Mesendoderm (in vitro differentiated cells): Measurements from ENCODE around the gene AXIN2.

Source experiments
- DNase-seq: peaks from one replicate; pipeline ENCODE4 v3.0.0; 2013
- H2AK5ac ChIP-seq: 2 replicates; pipeline ENCODE4 v1.6.1; 2013; ENCODE audit warnings: low read length, inconsistent platforms
- H2BK120ac ChIP-seq: 2 replicates; pipeline ENCODE4 v1.6.1; 2013; ENCODE audit warnings: low read depth, mild to moderate bottlenecking, low read length, moderate library complexity, mixed read lengths
- H2BK15ac ChIP-seq: replicated peaks from 2 replicates; pipeline ENCODE4 v1.6.1; 2013; ENCODE audit warnings: low read depth, mild to moderate bottlenecking, moderate library complexity
- H2BK5ac ChIP-seq: 2 replicates; pipeline ENCODE4 v1.6.1; 2013; ENCODE audit warnings: low read length, inconsistent platforms
- H3K18ac ChIP-seq: 2 replicates; pipeline ENCODE4 v1.6.1; 2013; ENCODE audit warnings: mild to moderate bottlenecking, low read length, mixed read lengths
- H3K23ac ChIP-seq: one replicate; pipeline ENCODE4 v1.6.1; 2013; ENCODE audit warnings: low read length
- H3K27ac ChIP-seq: 2 replicates; pipeline ENCODE4 v1.5.1; 2013; ENCODE audit warnings: low read depth, mild to moderate bottlenecking, inconsistent platforms, low read length, moderate library complexity
- H3K27me3 ChIP-seq: 2 replicates; pipeline ENCODE4 v1.6.1; 2013; ENCODE audit warnings: low read length, control low read depth, mild to moderate bottlenecking, inconsistent platforms; ENCODE audit not compliant: insufficient read depth, poor library complexity
- H3K36me3 ChIP-seq: 2 replicates; pipeline ENCODE4 v1.6.1; 2013; ENCODE audit warnings: low read length, inconsistent platforms; ENCODE audit not compliant: control insufficient read depth, insufficient read depth
- H3K4ac ChIP-seq: one replicate; pipeline ENCODE4 v1.6.1; 2013; ENCODE audit warnings: low read depth, mild to moderate bottlenecking, low read length, moderate library complexity
- H3K4me1 ChIP-seq: 2 replicates; pipeline ENCODE4 v1.6.1; 2013; ENCODE audit warnings: low read depth, low read length, inconsistent platforms; ENCODE audit not compliant: control insufficient read depth
- H3K4me2 ChIP-seq: 2 replicates; pipeline ENCODE4 v1.6.1; 2013; ENCODE audit warnings: low read length
- H3K4me3 ChIP-seq: 2 replicates; pipeline ENCODE4 v1.5.1; 2013; ENCODE audit warnings: mild to moderate bottlenecking, low read length
- H3K56ac ChIP-seq: one replicate; pipeline ENCODE4 v1.6.1; 2013; ENCODE audit warnings: low read length
- H3K79me1 ChIP-seq: 2 replicates; pipeline ENCODE4 v1.6.1; 2013; ENCODE audit warnings: low read length, inconsistent platforms
- H3K79me2 ChIP-seq: 2 replicates; pipeline ENCODE4 v1.6.1; 2013; ENCODE audit warnings: mild to moderate bottlenecking, low read length; ENCODE audit not compliant: control insufficient read depth, insufficient read depth
- H3K9ac ChIP-seq: 2 replicates; pipeline ENCODE4 v1.6.1; 2013; ENCODE audit warnings: low read length, inconsistent platforms
- H4K5ac ChIP-seq: one replicate; pipeline ENCODE4 v1.6.1; 2013; ENCODE audit warnings: low read length
- H4K8ac ChIP-seq: one replicate; pipeline ENCODE4 v1.6.1; 2013; ENCODE audit warnings: low read depth, mild to moderate bottlenecking, control low read depth, low read length, moderate library complexity
- WGBS: extraction: QIAGEN DNeasy Blood & Tissue Kit; methylation state at CpG from one replicate; pipeline ENCODE4 v1.1.7; 2013; ENCODE audit warnings: low lambda C conversion rate, missing lambda C conversion rate; ENCODE audit not compliant: insufficient coverage; ENCODE audit errors: extremely low coverage; 5-methylcytosine and 5-hydroxymethylcytosine counted together

Gene AXIN2

DNA sequence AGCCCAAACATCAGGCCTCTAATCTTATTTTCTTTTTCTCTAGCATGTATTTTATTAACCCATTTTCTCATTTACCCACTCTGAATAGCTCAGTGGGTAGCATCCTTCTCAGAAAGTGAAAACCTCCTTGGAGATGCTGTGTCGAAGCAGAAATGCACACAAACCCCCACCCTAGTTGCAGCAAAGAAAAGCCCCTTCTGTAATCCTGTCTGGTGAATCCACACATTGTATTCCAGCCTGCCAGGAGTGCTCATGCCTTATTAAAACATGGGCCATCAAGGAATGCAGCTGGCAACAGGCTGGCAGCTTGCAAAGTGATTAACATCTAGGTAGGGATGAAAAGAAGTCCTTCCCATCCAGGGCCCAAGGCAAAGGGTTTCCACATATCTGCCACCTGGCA lies 39.7 kb upstream of the AXIN2 start:
- no peak overlapping the region for H3K23ac ChIP-seq
- no peak for DNase-seq
- H3K56ac ChIP-seq: no peak overlapping the region
- no peak overlapping the region for H4K5ac ChIP-seq
- H3K79me2 ChIP-seq: no peaks in the 10 kb centered on the region
- H3K27ac ChIP-seq: no peak overlapping the region
- H2AK5ac ChIP-seq: no peak overlapping the region
- H3K4me3 ChIP-seq: no peak overlapping the region
- no peak overlapping the region for H3K18ac ChIP-seq
- no peak overlapping the region for H3K4ac ChIP-seq
- H3K36me3 ChIP-seq: no peaks in the 10 kb centered on the region
- no peaks in the 10 kb centered on the region for H3K4me1 ChIP-seq
- no peaks in the 10 kb centered on the region for H3K79me1 ChIP-seq
- H2BK5ac ChIP-seq: no peak overlapping the region
- H2BK15ac ChIP-seq: no peak overlapping the region
- H3K4me2 ChIP-seq: no peak overlapping the region
- no peak overlapping the region for H2BK120ac ChIP-seq
- H3K27me3 ChIP-seq: no peaks in the 10 kb centered on the region
- H4K8ac ChIP-seq: no peak overlapping the region
- H3K9ac ChIP-seq: no peak overlapping the region
- no CpG with 5 or more reads among the region's 1 CpG for WGBS

DNA sequence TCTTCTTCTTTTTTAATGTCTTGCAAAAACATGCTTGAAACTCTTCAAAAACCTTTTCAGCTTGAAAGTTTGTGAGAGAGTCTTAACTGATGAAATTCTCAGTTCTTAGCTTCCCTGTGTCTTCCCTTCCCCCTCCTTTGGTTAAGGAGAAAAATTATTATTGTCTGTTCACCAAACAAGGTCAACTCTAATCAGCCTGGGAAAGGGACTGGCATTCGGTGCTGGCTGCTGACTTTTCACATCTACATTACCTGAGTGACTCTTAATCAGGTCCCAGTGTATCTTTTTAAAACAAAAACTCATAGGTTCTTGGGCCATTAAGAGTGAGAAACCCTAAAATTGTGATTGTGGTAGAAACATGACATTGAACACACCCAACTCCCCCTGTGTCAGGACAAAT lies 39.1 kb upstream of the AXIN2 start:
- H3K27ac ChIP-seq: no peak overlapping the region
- H3K4ac ChIP-seq: no peak overlapping the region
- no peak overlapping the region for H2AK5ac ChIP-seq
- H3K27me3 ChIP-seq: no peaks in the 10 kb centered on the region
- H3K4me1 ChIP-seq: no peaks in the 10 kb centered on the region
- H3K9ac ChIP-seq: no peak overlapping the region
- H3K36me3 ChIP-seq: no peaks in the 10 kb centered on the region
- H4K5ac ChIP-seq: no peak overlapping the region
- no peak overlapping the region for H3K4me2 ChIP-seq
- WGBS: no CpG with 5 or more reads among the region's 1 CpG
- no peaks in the 10 kb centered on the region for H3K79me2 ChIP-seq
- H3K4me3 ChIP-seq: no peak overlapping the region
- DNase-seq: no peak
- H3K79me1 ChIP-seq: no peaks in the 10 kb centered on the region
- H4K8ac ChIP-seq: no peak overlapping the region
- no peak overlapping the region for H3K18ac ChIP-seq
- no peak overlapping the region for H3K56ac ChIP-seq
- no peak overlapping the region for H2BK5ac ChIP-seq
- no peak overlapping the region for H2BK15ac ChIP-seq
- no peak overlapping the region for H3K23ac ChIP-seq
- H2BK120ac ChIP-seq: no peak overlapping the region

DNA sequence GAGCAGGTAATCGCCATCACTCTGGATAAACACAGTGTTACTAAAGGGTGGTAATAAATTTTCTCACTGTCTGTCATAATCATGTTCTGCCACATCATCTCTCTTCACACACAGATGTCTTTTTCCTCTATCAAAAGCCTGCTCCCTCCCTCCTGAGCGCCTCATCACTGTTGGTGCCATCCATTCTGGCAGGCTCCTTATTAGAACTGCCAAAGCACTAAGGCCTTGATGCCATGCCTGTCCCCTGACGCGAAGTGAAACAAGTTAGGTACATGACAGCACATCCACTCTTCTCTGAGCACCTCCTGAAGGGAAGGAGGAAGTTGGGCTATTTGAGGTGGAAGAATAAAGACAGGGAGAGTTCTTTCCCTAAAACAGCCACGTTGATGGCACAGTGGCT lies 38.2 kb upstream of the AXIN2 start:
- Histone ChIP-seq H3K36me3 (no peaks in the 10 kb centered on the region), H2BK120ac (no peak overlapping the region), H3K56ac (no peak overlapping the region), H2BK5ac (no peak overlapping the region), H3K4me3 (no peak overlapping the region), H3K18ac (no peak overlapping the region), H3K9ac (no peak overlapping the region), H3K4ac (no peak overlapping the region), H3K27me3 (no peaks in the 10 kb centered on the region), H2AK5ac (no peak overlapping the region), H3K4me2 (no peak overlapping the region), H3K79me1 (no peaks in the 10 kb centered on the region), H3K23ac (no peak overlapping the region), H4K5ac (no peak overlapping the region), H3K27ac (no peak overlapping the region), H3K79me2 (no peaks in the 10 kb centered on the region), H2BK15ac (no peak overlapping the region), H4K8ac (no peak overlapping the region), H3K4me1 (no peaks in the 10 kb centered on the region)
- WGBS: no CpG with 5 or more reads among the region's 5 CpGs
- no peak for DNase-seq

DNA sequence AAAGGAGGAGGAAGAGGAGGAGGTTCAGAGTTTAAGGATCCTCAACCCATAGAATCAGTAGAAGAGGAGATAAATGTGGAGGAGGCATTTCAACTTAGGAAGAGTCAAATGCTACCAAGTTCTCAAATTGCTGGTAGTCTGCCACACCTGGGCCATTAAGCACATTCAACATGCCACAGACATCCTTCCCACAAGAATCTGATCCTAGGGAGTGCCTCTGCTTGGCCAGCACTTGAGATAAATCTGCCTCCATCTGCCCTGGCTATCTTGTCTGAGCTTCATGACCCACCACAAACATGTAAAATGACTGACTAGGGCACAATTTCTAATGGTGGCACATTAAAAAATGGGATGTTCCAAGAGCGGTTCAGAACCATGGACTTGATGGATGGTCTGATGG lies 37.3 kb upstream of the AXIN2 start:
- no peak for DNase-seq
- no peak overlapping the region for H3K4ac ChIP-seq

DNA sequence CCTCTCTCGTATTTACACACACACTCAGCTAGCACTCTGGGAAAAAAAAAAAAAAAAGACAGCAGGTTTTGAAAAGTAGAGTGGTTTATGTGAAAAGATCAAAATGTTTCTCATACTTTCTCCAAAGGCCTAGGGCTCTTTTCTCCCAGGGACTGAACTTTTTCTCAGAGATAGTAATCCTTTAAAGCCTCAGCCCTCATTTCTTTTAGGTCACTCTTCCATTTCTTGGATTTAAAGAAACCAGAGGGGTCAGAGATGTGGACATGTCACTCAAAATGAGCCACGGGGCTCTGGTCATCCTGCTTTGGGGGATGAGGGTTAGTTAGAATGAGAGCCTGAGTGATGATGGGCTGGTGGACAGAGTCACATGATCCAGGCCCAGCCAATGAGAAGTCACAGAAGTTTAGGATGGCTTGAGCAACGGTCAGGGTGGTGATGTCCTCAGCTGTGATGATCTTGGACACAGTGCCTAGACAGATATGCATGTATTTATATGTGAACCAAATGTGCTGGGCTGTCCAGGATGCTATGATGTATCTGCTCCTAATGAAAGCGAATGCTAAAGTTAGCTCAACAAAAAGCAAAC lies 33.7 kb upstream of the AXIN2 start:
- H3K4me2 ChIP-seq: no peak overlapping the region
- H2AK5ac ChIP-seq: no peak overlapping the region
- H3K4me3 ChIP-seq: no peak overlapping the region
- no peak overlapping the region for H2BK15ac ChIP-seq
- H4K5ac ChIP-seq: no peak overlapping the region
- no peak overlapping the region for H4K8ac ChIP-seq
- H2BK120ac ChIP-seq: no peak overlapping the region
- no peak overlapping the region for H3K18ac ChIP-seq
- H3K56ac ChIP-seq: no peak overlapping the region
- H3K27me3 ChIP-seq: no peaks in the 10 kb centered on the region
- no peak overlapping the region for H3K27ac ChIP-seq
- H2BK5ac ChIP-seq: no peak overlapping the region
- no peak overlapping the region for H3K23ac ChIP-seq
- H3K4ac ChIP-seq: no peak overlapping the region
- DNase-seq: no peak
- H3K79me2 ChIP-seq: no peaks in the 10 kb centered on the region
- WGBS: no CpG with 5 or more reads among the region's 4 CpGs
- H3K79me1 ChIP-seq: no peaks in the 10 kb centered on the region
- no peaks in the 10 kb centered on the region for H3K36me3 ChIP-seq
- H3K4me1 ChIP-seq: peaks cover 10% of the 10 kb centered on the region
- H3K9ac ChIP-seq: no peak overlapping the region

More for the DNA sequence above, 37.3 kb upstream of the AXIN2 start:
- Histone ChIP-seq H2AK5ac (no peak overlapping the region), H3K9ac (no peak overlapping the region), H3K79me2 (no peaks in the 10 kb centered on the region), H3K56ac (no peak overlapping the region), H3K27ac (no peak overlapping the region), H4K5ac (no peak overlapping the region), H2BK15ac (no peak overlapping the region), H3K18ac (no peak overlapping the region), H3K27me3 (no peaks in the 10 kb centered on the region), H3K79me1 (no peaks in the 10 kb centered on the region), H3K4me2 (no peak overlapping the region), H3K4me3 (no peak overlapping the region), H2BK5ac (no peak overlapping the region), H3K23ac (no peak overlapping the region), H3K36me3 (no peaks in the 10 kb centered on the region), H2BK120ac (no peak overlapping the region), H4K8ac (no peak overlapping the region), H3K4me1 (peaks cover 3% of the 10 kb centered on the region)
- no CpG with 5 or more reads among the region's 1 CpG for WGBS
